GM12878 (cell line): Measurements from ENCODE around the gene UBE2G2. TPM values are rescaled to one million over a fixed set of nuclear protein-coding genes. Genes with fewer than 3 reads are reported as not detected.

Experiments
- ATAC-seq: fragments of 200-7000 bp; cut with Tn5 transposase; 3 replicates; pipeline ENCODE4 v1.9.1; 2020; ENCODE audit warnings: mild to moderate bottlenecking, moderate library complexity
- BruUV-seq: library from RNA; stranded (reverse); fragments of 400-500 nt; replicated peaks from 2 replicates; lab custom pipeline; 2021; lab: Mats Ljungman, UMichigan
- CTCF ChIA-PET: fragments of 300-600 bp; sonication (Branson Sonifier 250); formaldehyde crosslinking; extraction: SDS; loops from one replicate; lab custom pipeline; 2021; ENCODE audit warnings: inconsistent platforms; lab: Yijun Ruan, JAX
- POLR2A ChIA-PET: fragments of 350-600 bp; formaldehyde crosslinking; extraction: SDS; loops from one replicate; lab custom pipeline; 2021; ENCODE audit warnings: inconsistent platforms; lab: Charles Lee
- RAD21 ChIA-PET: fragments of 300-600 bp; sonication (Branson Sonifier 250); formaldehyde crosslinking; loops from one replicate; lab custom pipeline; 2023; ENCODE audit warnings: antibody characterized with exemption; ENCODE audit not compliant: unreplicated experiment; lab: Charles Lee
- SMC1A ChIA-PET: fragments of 300-600 bp; sonication (Branson Sonifier 250); formaldehyde crosslinking; loops from one replicate; lab custom pipeline; 2023; ENCODE audit not compliant: unreplicated experiment, uncharacterized antibody; lab: Charles Lee
- DNase-seq: peaks from one replicate; pipeline ENCODE4 v3.0.0-alpha.2; 2011; ENCODE audit warnings: low read depth, low spot score
- FAIRE-seq: peaks from 3 replicates; lab custom pipeline; 2011; peaks lifted over from hg19 to GRCh38; lab: Jason Lieb, UNC
- H2AFZ ChIP-seq: 2 replicates; pipeline ENCODE4 v1.6.0; 2011; ENCODE audit warnings: low read depth, low read length, control low read depth; ENCODE audit not compliant: control insufficient read depth
- H3K27ac ChIP-seq: 2 replicates; pipeline ENCODE4 v1.5.1; 2011; ENCODE audit warnings: control low read depth; ENCODE audit not compliant: control insufficient read depth, insufficient read depth
- H3K27me3 ChIP-seq, 2 experiments: replicated peaks in 1 of 2; 2 replicates each; pipeline versions ENCODE4 v1.6.0 to v1.6.1; 2011; ENCODE audit warnings: low read length in 1 of 2; ENCODE audit not compliant: control insufficient read depth in 2 of 2, insufficient read depth in 2 of 2
- H3K36me3 ChIP-seq, 2 experiments: 2 replicates each; pipeline ENCODE4 v1.5.1; 2011; ENCODE audit warnings: low read length in 1 of 2; ENCODE audit not compliant: control insufficient read depth in 2 of 2, insufficient read depth in 2 of 2
- H3K4me1 ChIP-seq: 2 replicates; pipeline ENCODE4 v1.6.1; 2011; ENCODE audit warnings: mild to moderate bottlenecking, low read length, moderate library complexity, mixed read lengths; ENCODE audit not compliant: control insufficient read depth, insufficient read depth
- H3K4me2 ChIP-seq: 2 replicates; pipeline ENCODE4 v1.6.0; 2011; ENCODE audit warnings: control low read depth; ENCODE audit not compliant: control insufficient read depth, insufficient read depth
- H3K4me3 ChIP-seq: fragments of 200-600 bp; sonication (generic); 2 replicates; pipeline ENCODE4 v1.5.1; 2016
- H3K79me2 ChIP-seq: 2 replicates; pipeline ENCODE4 v1.6.0; 2011; ENCODE audit warnings: low read length; ENCODE audit not compliant: control insufficient read depth, insufficient read depth
- H3K9ac ChIP-seq: 2 replicates; pipeline ENCODE4 v1.8.0; 2011; ENCODE audit warnings: low read length, control low read depth, mixed read lengths; ENCODE audit not compliant: control insufficient read depth, insufficient read depth
- H3K9me3 ChIP-seq: replicated peaks from 3 replicates; pipeline ENCODE4 v1.5.1; 2011; ENCODE audit warnings: mild to moderate bottlenecking, low read length; ENCODE audit not compliant: control insufficient read depth, insufficient read depth
- H4K20me1 ChIP-seq: 2 replicates; pipeline ENCODE4 v1.6.0; 2011; ENCODE audit not compliant: control insufficient read depth, insufficient read depth
- CHD2 ChIP-seq: IDR thresholded peaks from 2 replicates; pipeline ENCODE4 v1.6.1; 2011; ENCODE audit warnings: low read depth, low read length, improper control_type of control experiment, borderline replicate concordance
- ESRRA ChIP-seq: IDR thresholded peaks from 2 replicates; pipeline ENCODE4 v1.6.1; 2012; ENCODE audit warnings: mild to moderate bottlenecking, low read length, improper control_type of control experiment
- GATAD2B ChIP-seq: fragments of 450-650 bp; conservative IDR thresholded peaks from 2 replicates; pipeline ENCODE4 v1.6.1; 2017; ENCODE audit warnings: low read depth, mild to moderate bottlenecking, moderate library complexity
- JUND ChIP-seq: IDR thresholded peaks from 2 replicates; pipeline ENCODE4 v1.6.1; 2012; ENCODE audit warnings: low read depth, mild to moderate bottlenecking, low read length, improper control_type of control experiment, moderate library complexity
- KLF5 ChIP-seq: fragments of 450-650 bp; IDR thresholded peaks from 2 replicates; pipeline ENCODE4 v1.6.1; 2014; ENCODE audit warnings: mild to moderate bottlenecking; ENCODE audit not compliant: partially characterized antibody
- NR2C2 ChIP-seq: IDR thresholded peaks from 2 replicates; pipeline ENCODE4 v1.6.1; 2011; ENCODE audit warnings: borderline replicate concordance, low read depth; ENCODE audit not compliant: control insufficient read depth, insufficient read length
- POLR2AphosphoS2 ChIP-seq: IDR thresholded peaks from 2 replicates; pipeline ENCODE4 v1.6.1; 2011; ENCODE audit warnings: low read depth, mild to moderate bottlenecking, low read length, improper control_type of control experiment, moderate library complexity
- RB1 ChIP-seq: fragments of 450-650 bp; formaldehyde crosslinking; IDR thresholded peaks from 2 replicates; pipeline ENCODE4 v1.6.1; 2017; ENCODE audit warnings: mild to moderate bottlenecking, borderline replicate concordance
- RUNX3 ChIP-seq: IDR thresholded peaks from 2 replicates; pipeline ENCODE4 v1.6.1; 2012; ENCODE audit warnings: low read length, inconsistent platforms
- WRNIP1 ChIP-seq: IDR thresholded peaks from 2 replicates; pipeline ENCODE4 v1.6.1; 2011; ENCODE audit warnings: low read depth, low read length, improper control_type of control experiment, borderline replicate concordance
- WGBS: methylation state at CpG from one replicate; pipeline ENCODE4 v1.1.6; 2016; ENCODE audit warnings: low lambda C conversion rate; ENCODE audit not compliant: insufficient replicate concordance, insufficient coverage; ENCODE audit errors: missing lambda C conversion rate; 5-methylcytosine and 5-hydroxymethylcytosine counted together
- in situ Hi-C: fragments of 300-500 bp; cut with MboI; formaldehyde crosslinking; loops from 9 replicates; pipeline ENCODE4 v1.14.3; 2018; ENCODE audit warnings: mixed read lengths
- intact Hi-C: fragments of 100-400 bp; cut with micrococcal nuclease; formaldehyde crosslinking; loops from one replicate; pipeline ENCODE4 v1.14.2; 2022; ENCODE audit not compliant: unreplicated experiment
- polyA plus RNA-seq, 11 experiments: library from polyadenylated mRNA; depleted of rRNA in 4 of 11; unstranded in 6 of 11; stranded (reverse) in 5 of 11; fragments of >200 nt; fragmentation: Nextera tagmentation in 4 of 11; fragmentation: Illumina TruSeq in 1 of 11; extraction: Ambion mirVana in 4 of 11; extraction: Trizol in 1 of 11; gene quantifications; 1 replicate in 1 of 11; 2 replicates in 10 of 11; pipeline versions ENCODE4 v1.2.1 to v1.2.3, GENCODE V29; 2011 to 2016; ENCODE audit warnings: inconsistent platforms in 2 of 11, missing spikeins in 2 of 11, low read depth in 1 of 11
- total RNA-seq, 4 experiments: library from RNA; depleted of rRNA in 3 of 4; stranded (reverse); fragments of >200 nt in 3 of 4; fragmentation: Illumina TruSeq in 1 of 4; extraction: Trizol in 1 of 4; gene quantifications; 2 replicates each; pipeline versions ENCODE4 v1.2.1 to v1.2.3, GENCODE V29; 2013 to 2021
- TF ChIP-seq, protein P1 (sequence below): fragments of 450-650 bp; IDR thresholded peaks from 2 replicates; pipeline ENCODE4 v1.6.1; 2017; ENCODE audit warnings: low read depth, mild to moderate bottlenecking, moderate library complexity

Gene UBE2G2
- total and polyA plus RNA-seq, 10 of the 15 experiments (the other 5 are each of a cell fraction or from before 2014, with no cell fraction given): 27.0 to 139 (median 75.9) TPM

- CTCF ChIA-PET: no interaction called here
- SMC1A ChIA-PET: no interaction called here
- Histone ChIP-seq H3K4me1 (no peaks in the 10 kb centered on the region), H3K4me3 (no peak overlapping the region), H3K9ac (no peak overlapping the region), H3K27ac (no peak overlapping the region), H3K9me3 (no peaks in the 10 kb centered on the region; the same call in 2 of the 3 replicates), H3K27me3 (no peaks in the 10 kb centered on the region), H3K79me2 (no peaks in the 10 kb centered on the region), H3K4me2 (no peak overlapping the region), H4K20me1 (no peaks in the 10 kb centered on the region), H2AFZ (no peak overlapping the region), H3K36me3 (no peaks in the 10 kb centered on the region)
- FAIRE-seq (no peak), ATAC-seq (no peak), DNase-seq (no peak)
- in situ Hi-C loops: no loop called here
- RAD21 ChIA-PET: interaction anchor here (0.5 kb wide), 1 partner anchor 1014 kb away, joined by 3 read pairs; no protein-coding TSS in a partner anchor
- POLR2A ChIA-PET: no interaction called here
- TF ChIP-seq, protein P1, sequence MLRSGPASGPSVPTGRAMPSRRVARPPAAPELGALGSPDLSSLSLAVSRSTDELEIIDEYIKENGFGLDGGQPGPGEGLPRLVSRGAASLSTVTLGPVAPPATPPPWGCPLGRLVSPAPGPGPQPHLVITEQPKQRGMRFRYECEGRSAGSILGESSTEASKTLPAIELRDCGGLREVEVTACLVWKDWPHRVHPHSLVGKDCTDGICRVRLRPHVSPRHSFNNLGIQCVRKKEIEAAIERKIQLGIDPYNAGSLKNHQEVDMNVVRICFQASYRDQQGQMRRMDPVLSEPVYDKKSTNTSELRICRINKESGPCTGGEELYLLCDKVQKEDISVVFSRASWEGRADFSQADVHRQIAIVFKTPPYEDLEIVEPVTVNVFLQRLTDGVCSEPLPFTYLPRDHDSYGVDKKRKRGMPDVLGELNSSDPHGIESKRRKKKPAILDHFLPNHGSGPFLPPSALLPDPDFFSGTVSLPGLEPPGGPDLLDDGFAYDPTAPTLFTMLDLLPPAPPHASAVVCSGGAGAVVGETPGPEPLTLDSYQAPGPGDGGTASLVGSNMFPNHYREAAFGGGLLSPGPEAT: no peak
- 19% methylated on average over 6 of the region's 6 CpGs for WGBS
- BruUV-seq: no TSS peak
- intact Hi-C loops: no loop called here
Observed at GRCh38 chr21:44757731-44758130, 43.9 kb downstream of the UBE2G2 start.

- ATAC-seq: no peak
- Histone ChIP-seq H4K20me1 (no peaks in the 10 kb centered on the region), H3K27me3 (no peaks in the 10 kb centered on the region), H3K9me3 (no peaks in the 10 kb centered on the region; the same call in 2 of the 3 replicates), H3K79me2 (no peaks in the 10 kb centered on the region), H3K36me3 (no peaks in the 10 kb centered on the region), H2AFZ (no peak overlapping the region), H3K27ac (no peak overlapping the region), H3K4me3 (no peak overlapping the region), H3K9ac (no peak overlapping the region), H3K4me1 (no peaks in the 10 kb centered on the region), H3K4me2 (no peak overlapping the region)
- DNase-seq: no peak
- intact Hi-C loops: no loop called here
- ChIA-PET CTCF (interaction anchor here (0.6 kb wide), 1 partner anchor 72 kb away, joined by 4 read pairs; no protein-coding TSS in a partner anchor), SMC1A (no interaction called here), RAD21 (no interaction called here), POLR2A (no interaction called here)
- no peak for FAIRE-seq
- WGBS: 58% methylated on average over 23 of the region's 23 CpGs
- TF ChIP-seq ESRRA: no peak
- TF ChIP-seq NR2C2: no peak
- TF ChIP-seq RUNX3: no peak
- no peak for TF ChIP-seq RB1
- no peak for TF ChIP-seq CHD2
- no peak for TF ChIP-seq WRNIP1
- TF ChIP-seq GATAD2B: no peak
- TF ChIP-seq JUND: no peak
- TF ChIP-seq POLR2AphosphoS2: no peak
- TF ChIP-seq KLF5: no peak
- BruUV-seq: no TSS peak
- in situ Hi-C loops: no loop called here
Observed at GRCh38 chr21:44756423-44757185, 45.0 kb downstream of the UBE2G2 start.
